Ishikawa (cell line): ENCODE measurements around the gene CTRB2.

Experiments
- CEBPB ChIP-seq: IDR thresholded peaks from 2 replicates; pipeline ENCODE4 v1.6.1; 2012
- CREB1 ChIP-seq: IDR thresholded peaks from 2 replicates; pipeline ENCODE4 v1.6.1; 2012; ENCODE audit warnings: low read depth
- EGR1 ChIP-seq: IDR thresholded peaks from 2 replicates; pipeline ENCODE4 v1.6.1; 2012
- EP300 ChIP-seq: IDR thresholded peaks from 2 replicates; pipeline ENCODE4 v1.6.1; 2012; ENCODE audit warnings: borderline replicate concordance
- FOXM1 ChIP-seq: IDR thresholded peaks from 2 replicates; pipeline ENCODE4 v1.6.1; 2012; ENCODE audit warnings: low read depth, borderline replicate concordance
- NFIC ChIP-seq: IDR thresholded peaks from 2 replicates; pipeline ENCODE4 v1.6.1; 2012
- RAD21 ChIP-seq: IDR thresholded peaks from 2 replicates; pipeline ENCODE4 v1.6.1; 2012; ENCODE audit warnings: low read depth
- REST ChIP-seq: IDR thresholded peaks from 2 replicates; pipeline ENCODE4 v1.6.1; 2012; ENCODE audit warnings: low read depth, mild to moderate bottlenecking
- TAF1 ChIP-seq: IDR thresholded peaks from 2 replicates; pipeline ENCODE4 v1.6.1; 2012; ENCODE audit warnings: low read depth, mild to moderate bottlenecking
- TCF12 ChIP-seq: IDR thresholded peaks from 2 replicates; pipeline ENCODE4 v1.6.1; 2012; ENCODE audit warnings: low read depth
- TEAD4 ChIP-seq: IDR thresholded peaks from 2 replicates; pipeline ENCODE4 v1.6.1; 2012
- YY1 ChIP-seq: IDR thresholded peaks from 2 replicates; pipeline ENCODE4 v1.6.1; 2012; ENCODE audit warnings: low read depth
- ZBTB7A ChIP-seq: IDR thresholded peaks from 2 replicates; pipeline ENCODE4 v1.6.1; 2012; ENCODE audit warnings: low read depth
- TF ChIP-seq, protein P1 (sequence below): IDR thresholded peaks from 2 replicates; pipeline ENCODE4 v1.6.1; 2012
- TF ChIP-seq, protein P2 (sequence below): IDR thresholded peaks from 2 replicates; pipeline ENCODE4 v1.6.1; 2012

Gene CTRB2

DNA sequence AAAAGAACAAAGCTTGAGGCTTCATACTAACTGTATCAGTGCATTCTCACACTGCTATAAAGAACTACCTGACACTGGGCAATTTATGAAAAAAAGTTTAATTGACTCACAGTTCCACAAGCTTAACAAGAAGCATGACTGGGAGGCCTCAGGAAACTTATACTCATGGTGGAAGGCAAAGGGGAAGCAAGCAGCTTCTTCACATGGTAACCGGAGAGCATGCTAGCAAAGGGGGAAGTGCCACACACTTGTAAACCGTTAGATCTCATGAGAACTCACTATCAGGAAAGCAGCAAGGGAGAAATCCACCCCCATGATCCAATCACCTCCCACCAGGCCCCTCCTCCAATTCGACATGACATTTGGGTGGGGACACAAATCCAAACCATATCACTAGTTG, 25.3 kb downstream of the CTRB2 start:
- TF ChIP-seq NFIC = no peak
- no peak for TF ChIP-seq CREB1
- no peak for TF ChIP-seq REST
- no peak for TF ChIP-seq FOXM1
- TF ChIP-seq ZBTB7A = no peak
- no peak for TF ChIP-seq EP300
- no peak for TF ChIP-seq TAF1
- no peak for TF ChIP-seq YY1
- no peak for TF ChIP-seq TEAD4
- no peak for TF ChIP-seq RAD21
- TF ChIP-seq, protein P1, sequence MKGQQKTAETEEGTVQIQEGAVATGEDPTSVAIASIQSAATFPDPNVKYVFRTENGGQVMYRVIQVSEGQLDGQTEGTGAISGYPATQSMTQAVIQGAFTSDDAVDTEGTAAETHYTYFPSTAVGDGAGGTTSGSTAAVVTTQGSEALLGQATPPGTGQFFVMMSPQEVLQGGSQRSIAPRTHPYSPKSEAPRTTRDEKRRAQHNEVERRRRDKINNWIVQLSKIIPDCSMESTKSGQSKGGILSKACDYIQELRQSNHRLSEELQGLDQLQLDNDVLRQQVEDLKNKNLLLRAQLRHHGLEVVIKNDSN = no peak
- TF ChIP-seq TCF12 = no peak
- TF ChIP-seq CEBPB = no peak

- TF ChIP-seq TCF12 (no peak), TAF1 (no peak), CEBPB (no peak), RAD21 (no peak), CREB1 (no peak), YY1 (no peak)
These were observed 27.8 kb downstream of the CTRB2 start for GRCh38 chr16:75179208-75179607.

GRCh38 chr16:75176926-75177325, 30.0 kb downstream of the CTRB2 start:
- TF ChIP-seq CREB1 (no peak), NFIC (no peak), EP300 (no peak), RAD21 (no peak), EGR1 (no peak), ZBTB7A (no peak), TEAD4 (no peak), YY1 (no peak), TAF1 (no peak), REST (no peak), CEBPB (no peak), FOXM1 (no peak)
- TF ChIP-seq, protein P2, sequence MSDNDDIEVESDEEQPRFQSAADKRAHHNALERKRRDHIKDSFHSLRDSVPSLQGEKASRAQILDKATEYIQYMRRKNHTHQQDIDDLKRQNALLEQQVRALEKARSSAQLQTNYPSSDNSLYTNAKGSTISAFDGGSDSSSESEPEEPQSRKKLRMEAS = no peak

- TF ChIP-seq REST (no peak), TEAD4 (no peak), CREB1 (no peak), EGR1 (no peak), EP300 (no peak)
These were observed 31.9 kb downstream of the CTRB2 start for GRCh38 chr16:75175074-75175473.

- no peak for TF ChIP-seq TAF1
- TF ChIP-seq, protein P1 = no peak
- TF ChIP-seq CREB1 = no peak
- no peak for TF ChIP-seq EP300
- TF ChIP-seq CEBPB = no peak
- no peak for TF ChIP-seq REST
- TF ChIP-seq, protein P2 = no peak
- no peak for TF ChIP-seq NFIC
- no peak for TF ChIP-seq RAD21
- no peak for TF ChIP-seq TEAD4
- TF ChIP-seq FOXM1 = no peak
These were observed 34.4 kb downstream of the CTRB2 start for GRCh38 chr16:75172578-75172977.
